ENCODE results near the gene DNTT.

The DNTT gene

DNA sequence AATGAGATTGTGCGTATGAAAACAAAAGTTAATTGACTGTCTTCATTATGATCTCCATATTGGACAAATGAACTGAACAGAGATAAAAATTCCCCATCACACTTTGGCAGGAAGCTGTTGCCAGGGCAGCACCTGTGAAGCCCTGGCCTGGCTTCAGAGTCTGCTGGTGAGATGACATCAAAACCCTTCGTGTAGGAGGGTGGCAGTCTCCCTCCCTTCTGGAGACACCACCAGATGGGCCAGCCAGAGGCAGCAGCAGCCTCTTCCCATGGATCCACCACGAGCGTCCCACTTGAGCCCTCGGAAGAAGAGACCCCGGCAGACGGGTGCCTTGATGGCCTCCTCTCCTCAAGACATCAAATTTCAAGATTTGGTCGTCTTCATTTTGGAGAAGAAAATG is at the start of gene DNTT:
Gene DNTT, plus strand, starts transcription at position 205 of the 400 bp plus-strand sequence. Its CDS starts 64 bp downstream, at position 269.
- DNase-seq (ENCODE audit: low read depth in 2 of 2), result no peak

DNA sequence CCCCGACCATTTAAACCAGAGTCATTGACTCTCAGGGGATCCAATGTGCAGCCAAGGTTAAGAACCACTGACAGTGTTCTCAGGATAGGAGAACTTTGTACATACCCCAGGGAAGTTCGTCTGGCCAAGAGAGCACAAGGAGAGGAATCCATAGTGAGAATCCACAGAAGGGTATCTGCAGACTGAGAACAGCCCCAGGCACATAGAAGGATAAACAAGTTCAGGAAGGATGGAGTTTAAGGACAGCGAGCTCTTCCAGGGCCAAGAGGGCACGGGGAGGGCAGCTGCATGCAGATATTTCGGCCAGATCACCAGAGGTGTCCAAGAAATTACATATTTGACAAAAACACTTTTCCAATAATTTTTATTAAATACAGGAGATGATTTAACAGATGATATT is 49.3 kb upstream of the DNTT start:
- DNase-seq (ENCODE audit: low read depth in 2 of 2), result no peak

- DNase-seq (ENCODE audit: low read depth in 2 of 2), result no peak
Measured at GRCh38 chr10:96255549-96256333, 48.5 kb upstream of the DNTT start.

DNA sequence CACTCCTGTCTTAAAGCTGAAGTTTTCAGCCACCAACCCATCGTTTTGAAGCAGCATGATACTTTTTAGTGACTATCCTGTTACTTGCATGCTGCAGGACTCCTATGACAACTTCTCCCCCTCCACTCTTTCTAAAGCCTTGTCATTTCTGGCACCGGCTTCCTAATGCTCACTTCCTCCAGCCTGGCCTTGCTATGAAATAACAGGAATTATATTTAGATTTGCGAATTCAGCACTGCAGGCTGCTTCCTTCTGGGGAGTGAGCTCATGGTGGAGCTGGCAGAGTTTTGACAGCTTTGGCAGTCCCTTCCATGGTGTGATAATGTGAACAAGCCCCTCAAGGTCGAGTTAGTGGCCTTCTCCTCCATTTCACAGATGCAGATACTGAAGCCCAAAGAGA is 46.3 kb upstream of the DNTT start:
- DNase-seq (ENCODE audit: low read depth in 2 of 2), result no peak

DNA sequence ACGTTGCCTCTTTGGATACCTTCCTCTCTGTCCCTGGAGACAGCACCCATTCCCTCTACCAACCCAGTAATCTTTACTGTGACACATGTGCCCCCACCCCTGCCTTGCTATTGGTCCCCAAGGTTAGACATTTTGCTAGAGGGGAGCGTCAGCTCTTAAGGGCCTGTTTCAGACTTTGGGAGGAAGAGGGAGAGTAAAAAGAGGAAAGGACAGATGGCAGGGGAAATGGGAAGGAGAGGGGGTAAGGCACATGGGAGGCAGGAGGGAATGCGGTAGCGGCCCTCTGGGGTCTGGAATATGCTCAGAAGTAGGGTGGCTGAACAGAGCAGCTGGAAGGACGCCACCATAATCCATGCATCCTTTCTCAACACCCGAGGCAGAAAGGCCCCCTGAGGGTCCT is 45.1 kb upstream of the DNTT start:
- DNase-seq (ENCODE audit: low read depth in 2 of 2), result no peak

DNA sequence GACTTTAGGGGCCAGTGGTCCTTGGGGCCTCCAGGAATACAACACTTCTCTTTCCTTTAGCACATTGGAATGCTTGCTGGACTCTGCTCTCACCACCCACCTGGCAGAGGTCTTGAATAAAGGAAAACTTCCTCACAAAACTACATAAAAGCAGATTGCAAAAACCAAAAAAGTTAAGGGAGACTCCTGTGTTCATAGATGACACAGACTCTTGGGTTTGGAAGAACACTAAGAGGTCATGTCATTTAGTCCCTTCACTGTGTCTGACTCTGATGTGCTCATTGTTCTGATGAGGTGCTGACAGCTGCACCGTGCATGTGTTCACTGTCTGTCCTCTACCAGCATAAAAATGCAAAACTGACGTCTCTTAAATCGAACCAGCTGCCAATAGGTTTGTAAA is 44.2 kb upstream of the DNTT start:
- no peak for DNase-seq (ENCODE audit: low read depth in 2 of 2)

- no peak for DNase-seq (ENCODE audit: low read depth in 2 of 2)
Measured at GRCh38 chr10:96261132-96261531, 43.1 kb upstream of the DNTT start.

DNA sequence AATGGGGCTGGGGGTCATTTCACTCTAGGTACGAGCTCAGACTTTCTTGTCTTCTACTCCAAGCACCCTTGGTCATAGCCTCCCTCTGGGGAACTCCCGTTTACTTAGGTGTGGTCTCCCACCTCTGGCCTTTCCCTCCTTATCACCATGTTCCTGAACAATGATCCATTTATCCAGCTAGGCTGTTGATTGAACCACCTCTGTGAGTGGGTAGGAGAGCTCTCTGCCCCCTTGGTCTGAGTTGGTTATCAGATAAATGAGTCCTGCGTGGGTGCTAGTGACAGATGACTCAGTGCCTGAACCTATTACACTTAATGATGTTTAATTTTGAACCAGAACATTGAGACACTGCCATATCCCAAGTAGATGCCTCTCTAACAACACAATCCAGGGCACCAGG is 42.3 kb upstream of the DNTT start:
- no peak for DNase-seq (ENCODE audit: low read depth in 2 of 2)

DNA sequence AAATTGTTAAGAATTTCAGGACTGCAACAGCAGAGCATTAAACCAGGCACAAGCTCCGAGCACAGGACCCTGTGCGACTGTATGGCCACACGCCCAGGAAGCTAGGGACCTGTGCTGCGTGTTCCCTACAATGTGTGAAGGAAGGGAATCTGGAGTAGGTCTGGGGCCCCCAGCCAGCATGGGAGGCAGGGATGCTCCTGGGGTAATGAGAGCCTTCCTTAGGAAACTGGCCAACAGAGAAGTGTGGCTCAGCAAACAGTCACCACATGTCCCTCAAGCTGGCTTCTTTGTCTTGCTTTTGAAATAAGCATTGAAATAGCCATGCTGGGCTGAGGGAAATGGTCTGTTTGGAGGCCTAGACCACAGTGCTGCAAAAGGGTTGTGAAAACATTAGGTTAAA is 41.1 kb upstream of the DNTT start:
- no peak for DNase-seq (ENCODE audit: low read depth in 2 of 2)

DNA sequence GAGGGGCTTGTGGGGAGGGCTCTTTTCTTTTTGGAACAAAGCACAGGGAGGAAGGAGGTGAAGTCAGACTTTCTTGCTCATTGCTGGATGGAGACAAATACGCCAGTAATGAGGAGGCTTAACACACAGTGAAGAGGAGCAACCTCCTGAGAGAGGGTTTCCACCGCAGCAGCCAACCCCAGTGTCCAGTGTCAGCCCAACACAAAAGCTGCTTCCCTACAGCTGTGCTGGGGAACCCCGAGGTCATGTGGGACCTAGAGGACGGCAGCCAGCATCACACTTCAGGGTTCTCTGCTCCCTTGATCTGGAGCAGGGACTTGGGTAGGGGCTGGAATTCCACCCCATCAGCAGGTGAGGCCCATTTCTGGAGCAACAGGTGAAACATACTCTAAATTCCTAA is 40.6 kb upstream of the DNTT start:
- DNase-seq (ENCODE audit: low read depth in 2 of 2), result no peak

- no peak for DNase-seq (ENCODE audit: low read depth in 2 of 2)
Measured at GRCh38 chr10:96264938-96265337, 39.3 kb upstream of the DNTT start.

DNA sequence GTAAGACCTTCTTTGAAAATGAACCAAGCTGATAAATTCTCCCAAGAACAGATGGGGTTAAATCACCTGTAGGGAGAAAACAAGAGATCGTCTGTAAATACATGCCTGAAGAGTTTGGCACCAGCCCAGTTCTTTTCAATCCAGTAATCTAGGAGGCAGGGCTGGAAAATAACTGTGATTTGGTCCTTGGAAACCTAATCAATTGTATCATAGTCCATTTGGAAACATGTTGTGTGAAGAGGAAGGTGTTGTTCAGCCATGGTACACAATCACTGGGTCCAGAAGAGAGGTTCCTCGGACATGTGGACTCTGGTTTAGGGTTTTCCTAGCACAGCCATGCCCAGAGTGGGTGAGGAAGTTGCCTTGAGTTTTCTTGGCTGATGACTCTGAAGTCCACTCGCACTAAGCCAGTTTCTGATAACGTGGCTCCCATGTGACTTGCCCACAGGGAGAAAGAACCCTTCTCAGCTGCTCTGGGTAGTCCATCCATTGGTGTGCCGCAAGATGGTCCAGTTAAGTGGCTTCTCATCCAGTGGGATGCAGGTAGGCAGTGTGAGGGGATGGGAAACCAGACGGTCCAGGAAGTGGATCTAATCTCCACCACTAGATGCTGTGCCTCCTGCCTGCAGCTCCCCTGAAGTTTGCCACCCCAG is 38.0 kb upstream of the DNTT start:
- no peak for DNase-seq (ENCODE audit: low read depth in 2 of 2)

DNA sequence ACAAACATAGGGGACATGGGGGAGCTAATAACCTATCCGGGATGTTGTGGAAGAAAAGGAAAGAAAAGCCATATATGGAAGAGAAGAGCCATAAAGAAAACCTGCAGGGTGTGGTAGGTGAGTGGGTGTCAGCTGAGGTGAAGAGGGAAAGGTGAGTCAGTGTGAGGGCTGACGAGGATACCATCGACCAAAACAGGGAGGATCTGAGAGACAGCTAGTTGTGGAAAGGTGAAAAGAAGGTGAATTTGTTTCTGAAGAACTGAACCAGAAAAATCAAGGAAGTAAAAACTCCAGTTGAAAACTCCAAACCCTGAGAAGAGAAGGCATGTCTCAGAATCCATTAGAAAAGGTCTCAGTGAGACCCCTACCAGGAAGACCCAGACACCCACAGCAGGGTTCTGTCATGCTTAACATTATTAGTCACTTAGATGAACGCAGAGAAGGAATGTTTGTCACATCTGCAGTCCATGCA is 37.0 kb upstream of the DNTT start:
- no peak for DNase-seq (ENCODE audit: low read depth in 2 of 2)

DNA sequence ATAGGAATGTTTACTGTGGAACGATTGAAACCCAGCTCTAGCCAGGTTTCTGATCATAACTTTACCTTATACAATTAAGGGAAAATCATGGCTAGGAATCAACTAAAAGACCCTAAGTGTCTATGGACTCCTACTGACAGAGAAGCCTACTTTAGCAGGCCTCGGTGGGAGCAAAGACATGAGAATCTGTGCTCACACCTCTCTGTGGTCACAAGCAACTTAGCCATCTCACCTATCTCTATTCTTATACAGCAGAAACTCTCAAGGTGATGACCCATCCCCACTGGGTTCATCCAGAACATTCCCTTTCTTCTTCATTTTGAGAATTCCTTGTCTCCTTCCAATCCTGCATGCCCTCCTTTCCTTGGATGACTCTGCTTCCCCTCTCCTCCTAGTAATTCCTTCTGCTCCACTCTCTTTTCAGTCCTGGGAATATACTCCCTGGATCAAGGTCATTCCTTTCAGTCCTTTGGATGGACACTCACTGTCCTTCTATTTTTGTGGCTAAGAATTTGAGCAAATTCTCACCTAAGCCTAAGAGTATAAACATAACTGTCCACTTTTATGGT is 35.8 kb upstream of the DNTT start:
- DNase-seq (ENCODE audit: low read depth in 2 of 2), result no peak

GRCh38 chr10:96269438-96270300 is 34.6 kb upstream of the DNTT start:
- no peak for DNase-seq (ENCODE audit: low read depth in 2 of 2)

DNA sequence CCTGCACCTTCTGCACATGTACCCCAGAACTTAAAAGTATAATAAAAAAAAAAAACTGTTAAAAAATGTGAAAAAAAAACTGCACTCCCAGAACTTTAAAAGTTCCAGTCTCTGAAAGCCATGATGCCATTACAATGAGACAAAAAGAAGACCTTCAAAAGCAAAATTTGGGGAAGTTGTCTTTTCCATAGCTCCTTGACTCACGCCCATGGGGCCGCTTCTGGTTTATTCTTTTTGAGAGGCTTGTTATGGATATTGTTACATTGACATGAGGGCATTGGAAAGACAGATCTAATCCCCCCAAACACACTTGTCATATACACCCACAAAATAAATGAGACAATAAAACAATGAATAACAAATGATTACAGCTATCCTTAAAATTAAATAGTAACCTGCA is 33.7 kb upstream of the DNTT start:
- no peak for DNase-seq (ENCODE audit: low read depth in 2 of 2)

DNA sequence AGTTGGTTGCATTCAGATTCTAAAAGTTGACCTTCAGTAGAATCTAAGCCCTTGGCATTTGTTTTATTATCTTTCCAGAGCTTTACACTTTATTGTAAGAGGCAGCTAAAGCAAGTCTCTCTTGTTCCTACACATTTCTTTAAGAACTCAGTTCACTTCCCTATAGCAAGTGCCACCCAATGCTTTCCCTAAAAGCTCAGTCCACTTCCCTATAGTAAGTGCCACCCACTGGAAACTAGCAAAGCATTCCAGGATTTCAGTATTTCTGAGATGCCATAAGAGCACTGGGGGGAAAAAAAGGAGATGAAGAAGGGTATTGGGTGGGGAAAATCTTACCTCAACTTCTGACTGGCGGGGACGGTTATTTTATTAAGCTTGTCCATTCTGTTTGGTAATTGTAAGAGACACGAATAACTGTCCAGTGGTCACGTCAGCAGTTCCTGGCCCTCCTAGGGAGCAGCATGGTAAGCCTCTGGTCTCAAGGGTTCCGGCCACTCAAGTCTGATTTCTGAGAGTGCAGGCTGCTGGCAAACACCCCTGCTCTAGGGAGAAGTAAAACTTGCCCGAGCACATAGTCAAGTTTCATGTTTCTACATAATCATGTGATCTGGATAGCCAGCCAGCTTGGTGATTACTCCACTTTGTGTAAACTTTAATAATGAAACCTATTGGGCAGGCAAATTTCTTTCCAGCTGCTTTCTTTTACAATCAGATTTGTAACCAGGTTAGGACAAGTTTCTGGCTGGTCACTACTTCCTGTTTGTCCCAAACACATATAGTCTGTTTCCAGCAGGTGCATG is 33.0 kb upstream of the DNTT start, which contains the start of gene BLNK:
Gene BLNK, minus strand, starts transcription at position 554 of the 800 bp plus-strand sequence. Its CDS starts 171 bp downstream, at position 383.
- no peak for DNase-seq (ENCODE audit: low read depth in 2 of 2)

GRCh38 chr10:96272316-96273280 is 31.6 kb upstream of the DNTT start:
- no peak for DNase-seq (ENCODE audit: low read depth in 2 of 2)

DNA sequence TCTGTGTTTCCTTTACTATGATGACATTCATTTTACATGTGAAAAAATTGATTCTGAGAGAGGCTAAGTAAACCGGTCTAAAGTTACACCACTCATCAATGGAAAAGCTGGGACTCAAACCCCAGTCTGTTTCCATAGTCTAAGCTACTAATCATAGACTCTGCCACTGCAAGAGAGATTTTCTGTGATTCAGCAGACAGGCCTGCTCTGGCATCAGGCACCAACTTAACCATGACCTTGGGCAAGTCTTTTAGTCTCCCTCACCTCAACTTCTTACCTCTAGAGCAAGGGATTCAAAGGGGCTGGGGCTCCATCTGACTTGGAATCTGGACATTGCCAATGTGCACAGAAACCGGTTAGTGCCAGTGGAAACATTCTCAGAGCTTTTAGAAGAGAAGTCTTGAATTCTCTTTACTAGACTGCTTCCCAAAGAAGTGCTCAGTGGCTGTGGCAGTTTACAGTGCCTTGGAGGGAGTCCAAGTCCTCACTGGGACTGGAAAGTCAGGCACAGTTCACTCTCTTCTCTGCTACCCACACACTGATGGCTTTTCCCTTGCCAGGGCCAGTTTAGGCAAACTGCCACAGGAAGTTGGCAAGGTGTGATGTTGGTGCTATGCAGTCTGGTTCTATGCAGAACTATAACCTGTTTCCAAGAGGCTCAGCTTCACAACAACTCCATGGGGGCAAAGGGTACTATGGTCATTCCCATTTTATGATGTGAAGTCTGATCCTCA is 28.4 kb upstream of the DNTT start:
- DNase-seq (ENCODE audit: low read depth in 2 of 2), result no peak

Measured in stimulated activated CD8-positive, alpha-beta memory T cell treated with anti-CD3 and anti-CD28 coated beads, Interleukin-15, amount 100 ng/mL, for 4 hours (primary cell).